Calu3 (cell line): Measurements from ENCODE around the gene NUB1. TPM values are rescaled to one million over a fixed set of nuclear protein-coding genes. Genes with fewer than 3 reads are reported as not detected.

Experiments
- BruUV-seq: library from RNA; stranded (reverse); fragments of 400-500 nt; replicated peaks from 2 replicates; lab custom pipeline; 2021; lab: Mats Ljungman, UMichigan
- CTCF ChIA-PET: fragments of 300-600 bp; sonication (Branson Sonifier 250); formaldehyde crosslinking; loops from one replicate; lab custom pipeline; 2022; ENCODE audit warnings: antibody characterized with exemption; lab: Charles Lee
- DNase-seq: peaks from one replicate; pipeline ENCODE4 v3.0.0; 2022
- H3K27ac Mint-ChIP-seq: one replicate; pipeline ENCODE4 v1.8.0; 2022; ENCODE audit warnings: mixed read lengths; ENCODE audit not compliant: unreplicated experiment
- H3K27me3 Mint-ChIP-seq: one replicate; pipeline ENCODE4 v1.8.0; 2022; ENCODE audit warnings: mixed read lengths; ENCODE audit not compliant: unreplicated experiment
- H3K36me3 Mint-ChIP-seq: one replicate; pipeline ENCODE4 v1.8.0; 2022; ENCODE audit warnings: mild to moderate bottlenecking, moderate library complexity, mixed read lengths; ENCODE audit not compliant: insufficient read depth, unreplicated experiment
- H3K4me1 Mint-ChIP-seq: one replicate; pipeline ENCODE4 v1.8.0; 2022; ENCODE audit warnings: mild to moderate bottlenecking, low read depth, mixed read lengths; ENCODE audit not compliant: unreplicated experiment
- H3K4me3 Mint-ChIP-seq: one replicate; pipeline ENCODE4 v1.8.0; 2022; ENCODE audit warnings: mild to moderate bottlenecking, low read depth, moderate library complexity, mixed read lengths; ENCODE audit not compliant: unreplicated experiment
- H3K9me3 Mint-ChIP-seq: one replicate; pipeline ENCODE4 v1.8.0; 2022; ENCODE audit warnings: low read depth, mixed read lengths; ENCODE audit not compliant: unreplicated experiment
- intact Hi-C: fragments of 100-400 bp; cut with micrococcal nuclease; formaldehyde crosslinking; loops from one replicate; pipeline ENCODE4 v1.10.0; 2022; ENCODE audit not compliant: unreplicated experiment
- total RNA-seq: library from RNA; stranded (reverse); gene quantifications from 2 replicates; pipeline ENCODE4 v1.2.3, GENCODE V29; 2022
- TF ChIP-seq, protein P1 (sequence below): fragments of 200-600 bp; IDR thresholded peaks from one replicate; pipeline ENCODE4 v1.8.0; 2022; ENCODE audit warnings: antibody characterized with exemption; ENCODE audit not compliant: unreplicated experiment

NUB1 gene
- total RNA-seq, 1 experiment from 2014 or later: 56.2 TPM

DNA sequence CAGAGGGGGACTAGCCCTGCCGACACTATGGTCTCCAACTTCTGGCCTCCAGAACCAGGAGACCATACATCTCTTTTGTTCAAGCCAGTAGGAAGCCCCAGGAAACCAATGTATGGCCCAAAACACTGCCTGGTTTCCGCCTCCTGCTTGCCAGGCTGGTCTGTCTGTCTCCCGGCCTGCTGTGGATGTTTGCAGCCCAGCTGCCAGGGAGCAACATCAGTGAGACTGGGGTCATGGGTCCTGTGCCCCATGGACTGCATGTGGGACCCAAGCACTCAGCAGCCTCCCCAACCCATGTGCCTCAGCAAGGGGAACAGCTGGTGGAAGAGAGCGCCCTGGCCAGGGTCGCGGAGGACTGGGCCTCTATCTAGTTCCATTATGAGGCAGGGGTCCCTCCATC lies 33.4 kb upstream of the NUB1 start:
- intact Hi-C loops: no loop called here

DNA sequence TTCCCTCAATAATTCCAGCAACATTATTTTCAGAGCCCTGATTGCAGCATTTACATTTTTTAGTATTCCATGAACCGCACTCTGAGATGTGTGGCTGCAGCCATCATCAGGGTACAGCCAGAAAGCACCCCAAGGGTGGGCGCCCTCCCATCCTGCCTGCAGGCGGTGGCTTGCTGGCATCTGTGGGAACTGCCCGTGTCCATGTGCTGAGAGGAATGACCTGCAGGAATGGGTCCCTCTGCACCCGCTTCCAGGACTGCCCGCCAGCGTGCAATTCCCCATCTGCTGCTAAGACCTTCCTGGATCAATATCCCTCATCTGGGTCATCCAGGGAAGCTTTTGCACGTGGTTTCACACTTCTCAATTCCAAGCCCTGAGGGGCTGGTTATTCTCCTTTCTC lies 32.8 kb upstream of the NUB1 start:
- no peak for DNase-seq
- BruUV-seq: no TSS peak
- TF ChIP-seq, protein P1, sequence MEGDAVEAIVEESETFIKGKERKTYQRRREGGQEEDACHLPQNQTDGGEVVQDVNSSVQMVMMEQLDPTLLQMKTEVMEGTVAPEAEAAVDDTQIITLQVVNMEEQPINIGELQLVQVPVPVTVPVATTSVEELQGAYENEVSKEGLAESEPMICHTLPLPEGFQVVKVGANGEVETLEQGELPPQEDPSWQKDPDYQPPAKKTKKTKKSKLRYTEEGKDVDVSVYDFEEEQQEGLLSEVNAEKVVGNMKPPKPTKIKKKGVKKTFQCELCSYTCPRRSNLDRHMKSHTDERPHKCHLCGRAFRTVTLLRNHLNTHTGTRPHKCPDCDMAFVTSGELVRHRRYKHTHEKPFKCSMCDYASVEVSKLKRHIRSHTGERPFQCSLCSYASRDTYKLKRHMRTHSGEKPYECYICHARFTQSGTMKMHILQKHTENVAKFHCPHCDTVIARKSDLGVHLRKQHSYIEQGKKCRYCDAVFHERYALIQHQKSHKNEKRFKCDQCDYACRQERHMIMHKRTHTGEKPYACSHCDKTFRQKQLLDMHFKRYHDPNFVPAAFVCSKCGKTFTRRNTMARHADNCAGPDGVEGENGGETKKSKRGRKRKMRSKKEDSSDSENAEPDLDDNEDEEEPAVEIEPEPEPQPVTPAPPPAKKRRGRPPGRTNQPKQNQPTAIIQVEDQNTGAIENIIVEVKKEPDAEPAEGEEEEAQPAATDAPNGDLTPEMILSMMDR: no peak
- no peak overlapping the region for H3K27ac Mint-ChIP-seq
- peaks cover under 1% of the 10 kb centered on the region for H3K36me3 Mint-ChIP-seq
- CTCF ChIA-PET: no interaction called here
- H3K4me3 Mint-ChIP-seq: no peak overlapping the region
- intact Hi-C loops: no loop called here
- no peaks in the 10 kb centered on the region for H3K4me1 Mint-ChIP-seq
- H3K27me3 Mint-ChIP-seq: peaks cover 46% of the 10 kb centered on the region
- no peaks in the 10 kb centered on the region for H3K9me3 Mint-ChIP-seq

More for the DNA sequence above, 33.4 kb upstream of the NUB1 start:
- Mint-ChIP-seq H3K9me3 (no peaks in the 10 kb centered on the region), H3K4me3 (no peak overlapping the region), H3K27me3 (peaks cover 51% of the 10 kb centered on the region), H3K36me3 (peaks cover 4% of the 10 kb centered on the region), H3K27ac (no peak overlapping the region), H3K4me1 (no peaks in the 10 kb centered on the region)
- TF ChIP-seq, protein P1: no peak
- CTCF ChIA-PET: no interaction called here
- DNase-seq: no peak
- no TSS peak for BruUV-seq

DNA sequence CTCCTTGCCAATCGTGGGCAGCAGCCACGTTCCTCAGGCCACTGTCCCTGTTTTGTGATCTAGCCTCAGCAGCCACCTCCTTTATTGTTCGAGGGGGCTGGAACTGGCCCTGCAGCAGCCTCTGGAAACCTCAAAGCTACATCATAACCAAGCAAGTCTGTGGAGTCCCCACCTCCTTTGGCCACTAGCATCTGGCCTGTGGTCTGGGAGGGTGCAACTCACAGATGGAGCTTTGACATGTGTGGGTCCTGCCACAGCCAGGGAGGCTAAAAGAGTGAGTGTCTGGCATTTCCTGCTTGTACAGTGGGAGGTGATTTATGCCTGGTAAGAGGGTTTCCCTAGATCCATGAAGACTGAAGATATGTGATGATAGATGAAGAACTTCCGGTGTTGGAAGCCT lies 32.3 kb upstream of the NUB1 start:
- intact Hi-C loops: no loop called here
- Mint-ChIP-seq H3K36me3 (no peaks in the 10 kb centered on the region), H3K4me3 (no peak overlapping the region), H3K27me3 (peaks cover 41% of the 10 kb centered on the region), H3K9me3 (no peaks in the 10 kb centered on the region), H3K27ac (no peak overlapping the region), H3K4me1 (no peaks in the 10 kb centered on the region)
- TF ChIP-seq, protein P1: no peak
- DNase-seq: no peak
- no TSS peak for BruUV-seq
- CTCF ChIA-PET: interaction anchor here (1.0 kb wide), 1 partner anchor 32 kb away, joined by 4 read pairs; the partner anchor contains the start of gene NUB1

DNA sequence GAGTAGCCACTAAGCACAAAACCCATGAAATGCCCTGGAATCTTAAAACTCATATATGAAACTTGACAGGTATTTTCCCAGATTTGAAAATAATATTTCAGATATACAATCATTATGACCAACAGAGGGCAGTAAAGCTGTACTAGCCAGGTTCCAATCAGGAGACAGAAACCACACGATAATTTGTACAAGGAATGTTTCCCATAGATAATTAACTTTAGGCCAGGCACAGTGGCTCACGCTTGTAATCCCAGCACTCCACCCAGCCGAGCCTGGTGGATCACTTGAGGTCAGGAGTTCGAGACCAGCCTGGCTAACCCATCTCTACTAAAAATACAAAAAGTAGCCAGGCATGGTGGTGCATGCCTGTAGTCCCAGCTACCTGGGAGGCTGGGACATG lies 31.0 kb upstream of the NUB1 start:
- peak; percentile 23 for DNase-seq
- H3K4me3 Mint-ChIP-seq: no peak overlapping the region
- H3K27ac Mint-ChIP-seq: no peak overlapping the region
- H3K4me1 Mint-ChIP-seq: no peaks in the 10 kb centered on the region
- H3K27me3 Mint-ChIP-seq: peaks cover 28% of the 10 kb centered on the region
- intact Hi-C loops: loop anchor here (2.0 kb wide), 1 partner anchor 138 kb away; no protein-coding TSS in a partner anchor
- H3K36me3 Mint-ChIP-seq: no peaks in the 10 kb centered on the region
- no TSS peak for BruUV-seq
- no peaks in the 10 kb centered on the region for H3K9me3 Mint-ChIP-seq
- CTCF ChIA-PET: interaction anchor here (0.6 to 1.0 kb wide), 2 partner anchors 11 to 31 kb away, joined by 3 to 4 read pairs; partner anchors contain the start of gene NUB1
- TF ChIP-seq, protein P1: no peak
